NCI-H526 (cell line): Measurements from ENCODE around the gene SIGLEC10.

Experiments used
- DNase-seq, 2 experiments: peaks; one replicate each; lab custom pipeline; 2025; lab: John Stamatoyannopoulos, UW

The SIGLEC10 gene

GRCh38 chr19:51394050-51394836 lies 23.2 kb downstream of the SIGLEC10 start:
- peak; percentile 99 to 100 for DNase-seq

- no peak for DNase-seq
Observed at GRCh38 chr19:51392701-51393100, 24.7 kb downstream of the SIGLEC10 start.

DNA sequence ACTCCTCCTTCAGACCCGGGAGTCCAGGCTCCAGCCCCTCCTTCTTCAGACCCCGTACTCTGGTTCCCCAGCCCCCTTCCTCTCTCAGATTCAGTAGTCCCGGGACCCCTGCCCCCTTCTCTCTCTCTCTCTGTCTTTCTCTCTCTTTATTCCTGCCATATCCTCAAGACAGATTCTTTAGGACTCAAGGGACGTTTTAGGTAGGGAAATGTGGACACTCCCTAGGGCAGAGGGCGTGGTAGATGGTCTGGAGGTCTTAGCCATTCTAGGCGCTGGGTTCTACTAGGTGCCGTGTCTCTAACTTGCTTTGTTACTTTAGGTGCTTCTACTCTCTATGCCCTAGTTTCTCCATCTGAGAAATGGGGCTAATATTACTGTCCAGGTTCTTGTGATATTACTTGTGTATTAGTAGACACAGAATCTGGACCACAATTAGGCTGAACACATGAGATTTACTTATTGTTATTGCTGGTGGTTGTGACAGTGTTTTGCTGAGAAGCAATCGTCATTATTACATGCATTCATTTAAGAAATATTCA lies 26.3 kb downstream of the SIGLEC10 start:
- no peak for DNase-seq

DNA sequence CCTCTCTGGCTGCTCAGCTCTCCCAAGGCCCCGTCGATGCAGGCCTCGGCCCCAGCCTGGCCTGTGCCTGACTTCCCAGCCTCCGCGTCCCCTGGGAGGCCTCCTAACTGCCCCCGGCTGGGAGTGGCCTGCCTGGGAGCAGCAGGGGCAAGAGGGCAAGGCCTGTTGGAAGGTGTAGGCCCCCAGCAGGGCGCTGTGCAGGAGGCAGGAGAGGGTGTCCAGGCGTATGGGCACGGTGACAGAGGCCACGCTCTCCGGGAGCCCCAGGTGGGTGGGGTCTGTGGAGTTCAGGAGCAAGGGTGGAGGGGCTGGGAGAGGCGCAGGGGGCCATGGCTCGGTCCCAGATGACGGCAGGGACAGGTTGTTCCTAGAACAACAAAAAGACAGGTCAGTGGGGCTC lies 28.3 kb downstream of the SIGLEC10 start:
- no peak for DNase-seq

DNA sequence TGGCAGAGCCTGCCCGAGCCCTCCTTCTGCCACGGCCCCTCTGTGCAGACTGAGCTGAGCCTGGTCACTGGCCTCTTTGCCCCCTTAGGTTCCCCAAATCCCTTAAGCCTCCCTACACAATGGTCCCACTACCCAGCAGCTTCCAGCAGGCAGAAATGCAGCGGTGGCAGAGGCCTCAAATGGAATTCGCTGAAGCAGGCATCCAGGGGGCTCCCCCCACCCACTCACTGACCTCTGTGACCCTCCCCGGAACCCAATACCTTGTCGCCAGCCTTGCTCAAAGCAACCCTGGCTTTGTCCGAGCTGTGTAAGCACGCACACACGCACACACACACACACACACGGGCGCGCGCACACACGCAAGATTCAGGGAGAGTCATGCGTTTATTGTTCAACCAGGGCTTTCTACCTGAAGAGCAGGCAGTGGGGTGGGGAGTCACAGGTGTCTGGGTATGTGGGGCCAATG lies 29.5 kb downstream of the SIGLEC10 start, which contains the start of gene LIM2:
Gene LIM2 (minus strand): TSS at position 51 of the 466 bp plus-strand sequence. CDS start 531 bp downstream, outside the sequence.
- no peak for DNase-seq

DNA sequence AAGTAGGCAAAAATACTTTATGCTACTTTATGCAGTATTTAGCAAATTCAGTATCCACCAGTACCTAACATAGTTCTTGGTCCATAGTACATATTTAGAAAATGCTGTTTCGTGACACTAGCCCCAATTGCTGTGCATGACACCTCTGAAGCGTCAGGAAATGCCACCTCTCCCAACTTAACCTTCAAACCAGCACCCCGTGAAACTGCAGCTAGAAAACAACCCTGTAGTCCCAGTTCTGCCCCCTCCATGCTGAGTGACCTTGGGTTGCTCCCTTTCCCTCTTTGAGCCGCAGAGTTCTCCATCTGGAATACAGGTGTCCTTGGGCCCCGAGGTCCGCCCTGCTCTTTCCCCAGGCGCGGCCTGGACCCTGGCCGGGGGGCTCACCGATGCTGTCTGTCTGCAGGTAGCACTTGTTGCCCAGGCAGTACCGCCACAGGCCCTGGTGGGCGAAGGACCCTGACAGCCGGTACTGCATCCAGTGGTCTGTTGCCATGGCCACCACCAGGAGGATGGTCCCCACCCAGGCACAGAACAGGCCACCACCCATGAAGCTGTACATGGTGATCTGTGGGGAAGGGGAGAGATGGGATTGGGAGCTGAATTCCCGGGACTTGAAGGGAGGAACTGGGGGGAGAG lies 30.4 kb downstream of the SIGLEC10 start:
- no peak for DNase-seq

DNA sequence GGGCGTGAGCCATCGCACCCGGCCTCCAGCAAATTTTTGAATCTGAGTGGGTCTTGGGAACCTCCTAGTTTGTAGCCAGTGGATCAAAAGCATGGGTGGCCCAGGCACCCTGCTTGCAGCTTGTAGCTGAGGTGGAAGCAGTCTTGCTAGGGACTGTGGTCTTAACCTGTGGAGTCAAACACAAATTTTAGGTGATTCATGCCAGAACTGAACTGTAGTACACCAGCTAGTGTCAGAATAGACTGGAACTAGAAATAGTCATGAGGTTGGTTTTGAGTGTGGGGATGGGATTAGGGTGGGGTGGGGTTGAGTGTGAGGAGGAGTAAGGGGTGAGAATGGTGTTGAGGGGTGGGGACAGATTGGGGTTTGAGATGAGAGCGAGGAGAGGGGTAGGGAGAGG lies 35.4 kb downstream of the SIGLEC10 start:
- DNase-seq = no peak

GRCh38 chr19:51380379-51380778 lies 37.1 kb downstream of the SIGLEC10 start:
- no peak for DNase-seq

DNA sequence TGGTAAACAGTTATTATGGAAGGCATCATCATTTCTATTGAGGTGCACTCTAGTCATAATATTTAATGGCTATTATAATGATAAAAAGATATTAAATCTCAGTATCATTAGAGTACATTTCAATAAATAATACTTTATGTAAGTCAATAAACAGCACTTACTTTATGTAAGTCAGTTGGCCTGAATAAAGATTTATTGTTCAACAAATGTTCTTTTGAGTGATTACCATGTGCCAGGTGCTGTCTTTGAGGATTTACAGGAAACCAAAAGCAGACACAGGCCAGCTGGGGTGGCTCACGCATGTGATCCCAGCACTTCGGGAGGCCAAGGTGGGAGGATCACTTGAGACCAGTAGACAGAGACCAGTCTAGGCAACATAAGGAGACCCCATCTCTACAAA lies 40.0 kb downstream of the SIGLEC10 start:
- DNase-seq = no peak

- DNase-seq = no peak
Observed at GRCh38 chr19:51375504-51376221, 41.8 kb downstream of the SIGLEC10 start.

DNA sequence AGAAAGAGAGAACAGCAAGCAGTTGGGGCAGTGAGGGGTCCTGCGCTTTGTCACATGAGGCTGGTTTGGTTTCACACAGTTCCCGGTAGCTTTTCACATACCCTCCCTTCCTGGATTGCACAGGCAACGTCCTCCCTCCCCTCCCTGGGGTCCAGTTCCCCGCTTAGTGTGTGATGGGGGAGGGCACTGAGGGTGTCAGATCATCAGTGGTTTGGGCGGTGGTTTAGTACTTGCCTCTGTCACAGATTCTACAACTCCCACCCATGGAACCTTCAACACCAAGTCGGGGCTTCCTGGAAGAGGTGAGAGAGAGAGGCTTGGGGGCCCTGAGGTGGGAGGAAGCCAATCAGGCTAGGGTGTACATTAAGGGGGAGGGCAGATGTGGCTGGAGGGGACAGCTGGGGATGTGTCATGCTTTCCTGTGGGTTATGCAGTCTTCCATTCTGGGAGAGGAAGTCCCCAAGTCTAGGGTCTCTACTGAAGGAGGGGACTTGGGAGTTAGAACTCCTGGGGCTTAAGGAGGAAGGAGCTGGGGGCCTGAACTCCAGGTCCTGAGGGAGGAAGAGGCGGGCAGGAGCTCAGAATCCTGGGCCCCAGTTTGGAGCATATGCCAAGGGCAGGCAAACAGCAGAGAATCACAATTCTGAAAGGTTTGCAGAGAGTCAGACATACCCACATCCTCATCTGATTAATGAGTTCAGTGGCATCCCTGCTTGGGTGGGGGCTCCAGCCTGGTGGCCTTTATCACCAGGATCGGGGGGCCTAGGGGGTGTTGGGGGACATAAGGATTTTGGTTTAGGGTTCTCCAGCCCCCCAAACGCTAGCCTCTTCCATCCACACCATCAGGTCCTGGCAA lies 44.6 kb downstream of the SIGLEC10 start, which contains the start of gene NKG7:
Gene NKG7 (minus strand): TSS at position 6 of the 856 bp plus-strand sequence. CDS start 119 bp downstream, outside the sequence.
- DNase-seq = no peak

- DNase-seq = no peak
Observed at GRCh38 chr19:51372021-51372648, 45.3 kb downstream of the SIGLEC10 start.

DNA sequence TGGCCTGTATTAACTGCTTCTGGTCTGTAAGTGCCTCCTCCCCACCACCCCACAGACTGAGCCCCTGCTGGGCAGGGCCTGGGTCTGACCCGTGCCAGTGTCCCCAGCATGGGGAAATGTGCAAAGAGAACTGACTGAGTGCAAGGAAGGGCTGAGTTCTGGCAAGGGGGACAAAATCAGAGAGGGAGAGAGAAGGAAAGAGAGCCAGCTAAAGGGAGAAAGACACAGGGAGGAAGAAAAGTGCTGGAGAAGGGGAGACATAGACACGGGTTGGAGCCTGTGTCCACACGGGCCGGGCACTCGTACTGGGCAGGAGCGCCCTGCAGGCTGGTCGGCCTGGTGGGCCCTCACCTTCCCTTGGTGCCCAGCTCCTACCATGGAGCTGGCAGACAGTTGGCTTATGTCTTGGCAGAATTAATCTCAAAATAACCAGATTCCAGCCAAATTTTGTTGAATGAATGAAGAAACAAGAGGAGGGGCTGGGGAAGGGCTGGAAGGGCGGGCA lies 46.2 kb downstream of the SIGLEC10 start:
- no peak for DNase-seq

- no peak for DNase-seq
Observed at GRCh38 chr19:51370230-51370629, 47.2 kb downstream of the SIGLEC10 start.

DNA sequence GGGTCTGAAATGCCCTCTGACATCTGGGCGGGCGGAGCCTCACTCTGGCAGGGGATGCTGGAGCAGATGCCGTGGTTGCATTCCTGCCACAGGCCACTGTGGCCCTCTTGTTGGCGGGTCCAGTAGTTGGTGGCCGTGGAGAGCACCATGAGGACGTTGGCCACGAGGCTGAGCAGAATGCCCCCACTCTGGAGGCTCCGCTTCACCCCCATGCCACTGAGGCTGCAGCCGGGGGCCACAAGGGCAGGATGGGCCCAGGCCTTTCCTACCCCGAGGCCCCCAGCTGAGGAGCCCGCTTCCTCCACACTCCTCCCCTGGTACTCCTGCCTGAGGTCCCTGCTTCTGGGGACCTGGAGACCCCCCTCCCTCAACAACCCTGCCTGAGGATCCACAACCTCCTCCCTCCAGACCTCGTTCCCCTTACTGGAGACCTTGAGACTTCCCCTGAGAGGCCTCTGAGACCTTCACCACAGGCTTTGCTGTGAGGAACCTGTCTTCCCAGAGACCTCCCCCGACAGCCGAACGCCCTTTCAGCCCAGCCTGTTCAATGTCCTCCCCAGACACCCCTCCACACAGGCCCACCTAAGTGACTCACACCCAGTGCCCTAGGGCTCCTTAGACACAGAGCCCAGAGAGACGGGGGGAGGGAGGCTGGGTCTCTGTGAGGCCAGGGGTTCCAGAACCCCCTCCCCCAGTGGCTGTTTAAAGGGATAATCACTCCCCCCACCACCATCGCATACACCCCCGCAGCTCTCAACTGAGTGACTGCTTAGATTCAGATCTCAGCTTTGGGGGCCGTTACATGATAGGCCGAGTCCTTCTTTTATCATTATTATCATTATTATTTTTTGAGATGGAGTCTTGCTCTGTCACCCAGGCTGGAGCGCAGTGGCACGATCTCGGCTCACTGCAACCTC lies 48.8 kb downstream of the SIGLEC10 start, which contains the start of gene CLDND2:
Gene CLDND2 (minus strand): TSS at position 638 of the 917 bp plus-strand sequence. CDS start 426 bp downstream, at position 212.
- no peak for DNase-seq

DNA sequence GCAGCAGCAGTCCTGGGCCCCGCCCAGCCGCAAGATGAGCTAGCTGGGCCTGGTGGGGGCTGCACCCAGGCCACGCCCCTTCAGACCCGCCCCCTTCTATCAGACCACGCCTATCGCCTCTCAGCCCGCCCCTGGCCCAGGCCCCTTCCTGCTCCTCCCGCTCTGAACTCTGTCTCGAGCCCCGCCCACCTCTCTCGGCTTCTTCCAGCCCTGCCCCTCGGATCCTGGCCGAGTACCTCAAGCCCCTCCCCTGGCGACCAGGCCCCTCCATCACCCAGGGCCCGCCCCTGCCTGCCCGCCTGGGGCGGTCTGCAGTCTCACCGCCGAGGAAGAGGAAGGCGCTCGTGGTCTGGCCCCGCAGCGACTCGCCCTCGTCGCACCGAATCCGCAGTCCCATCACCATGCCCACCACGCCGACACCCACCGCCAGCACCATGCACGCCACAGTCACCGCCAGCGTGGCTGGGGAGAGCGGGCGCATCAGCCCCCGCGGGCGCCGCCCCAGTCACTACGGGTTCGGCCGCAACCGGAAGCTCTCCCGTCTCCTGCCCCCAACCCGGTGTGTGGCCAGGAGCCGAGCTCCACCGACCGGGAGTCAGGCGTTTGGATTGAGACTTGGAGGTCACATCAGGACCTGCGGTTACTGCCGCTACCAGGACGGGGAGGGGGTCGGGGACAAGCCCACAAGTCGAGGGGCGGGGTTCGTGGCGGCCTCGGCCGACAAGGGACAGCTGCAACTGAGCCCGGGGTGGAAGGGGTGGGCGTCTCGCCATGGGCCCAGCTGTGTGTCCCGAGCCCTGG lies 49.7 kb downstream of the SIGLEC10 start:
- DNase-seq = peak; percentile 94 to 99

DNA sequence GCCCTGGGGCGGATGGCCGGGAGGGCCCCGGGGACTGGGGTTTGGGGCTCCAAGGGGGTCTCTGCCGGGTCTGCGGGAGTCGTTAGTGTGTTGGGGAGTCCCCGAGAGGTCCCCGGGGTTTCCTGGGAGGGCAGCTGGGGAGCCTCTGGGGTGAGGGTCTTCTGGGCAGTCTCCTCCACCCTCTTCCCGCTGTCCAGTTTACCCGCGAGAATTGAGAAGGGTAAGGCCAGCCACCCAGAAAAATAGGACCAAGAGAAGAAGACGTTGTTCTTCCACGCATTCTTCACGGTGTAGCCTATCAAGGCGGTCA lies 50.2 kb downstream of the SIGLEC10 start:
- DNase-seq = peak in 1 of 2 experiments; percentile 46

DNA sequence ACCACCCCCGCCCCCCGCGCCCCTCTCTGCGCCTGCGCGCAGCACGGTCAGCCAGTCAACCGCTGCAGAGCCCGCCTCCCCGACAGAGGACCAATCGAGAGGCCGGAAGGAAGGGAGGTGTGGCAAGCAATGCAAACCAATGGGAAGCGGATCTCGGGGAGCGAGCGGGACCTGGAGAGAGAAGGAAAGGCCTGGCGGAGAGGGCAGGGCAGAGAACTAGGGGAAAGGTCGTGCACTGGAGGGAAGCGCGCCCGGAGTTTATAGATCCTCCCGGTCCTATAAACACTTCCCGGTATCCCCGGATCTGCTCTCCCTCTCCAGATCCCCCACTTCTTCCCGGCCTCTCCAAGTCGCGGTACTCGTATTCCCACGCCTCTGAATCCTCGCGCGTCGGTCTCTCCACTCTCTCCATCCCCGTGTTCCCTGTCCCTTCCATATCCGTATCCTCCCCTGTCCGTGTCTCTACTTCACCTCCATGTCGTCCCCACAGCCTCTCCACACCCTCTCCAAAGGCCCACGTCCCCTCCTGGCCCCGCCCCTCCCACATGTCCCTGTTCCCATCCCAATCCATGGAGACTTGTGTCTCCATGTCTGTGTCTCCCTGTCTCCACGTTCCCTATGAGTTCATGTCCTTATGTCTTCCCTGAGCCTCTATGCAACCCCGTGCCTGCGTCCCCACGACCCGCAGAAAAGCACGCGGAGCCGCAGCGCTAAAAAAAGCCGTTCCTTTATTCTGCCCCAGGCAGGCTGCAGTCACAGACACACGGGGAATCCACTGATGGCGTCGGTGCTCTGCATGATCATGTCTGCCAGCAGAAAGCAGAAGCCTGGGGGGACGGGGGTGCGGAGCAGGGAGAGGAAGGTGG lies 50.8 kb downstream of the SIGLEC10 start:
- peak; percentile 98 to 99 for DNase-seq
